ACHN (cell line): ENCODE measurements around the gene NOL9.
"Not testable (repeated sequence)": the region's sequence is repeated elsewhere in the genome, so short reads cannot be mapped to it uniquely, and the experiment has no call there.

Source experiments
- DNase-seq: peaks from one replicate; pipeline ENCODE4 v3.0.0-alpha.2; 2015
- in situ Hi-C: cut with HindIII; loops from 2 replicates; pipeline ENCODE4 v1.10.0; 2017; ENCODE audit warnings: low sequenced_read_pairs, low pct_ligation_motif_present, low pct_unique_long_range_greater_than_20kb

Gene NOL9

DNA sequence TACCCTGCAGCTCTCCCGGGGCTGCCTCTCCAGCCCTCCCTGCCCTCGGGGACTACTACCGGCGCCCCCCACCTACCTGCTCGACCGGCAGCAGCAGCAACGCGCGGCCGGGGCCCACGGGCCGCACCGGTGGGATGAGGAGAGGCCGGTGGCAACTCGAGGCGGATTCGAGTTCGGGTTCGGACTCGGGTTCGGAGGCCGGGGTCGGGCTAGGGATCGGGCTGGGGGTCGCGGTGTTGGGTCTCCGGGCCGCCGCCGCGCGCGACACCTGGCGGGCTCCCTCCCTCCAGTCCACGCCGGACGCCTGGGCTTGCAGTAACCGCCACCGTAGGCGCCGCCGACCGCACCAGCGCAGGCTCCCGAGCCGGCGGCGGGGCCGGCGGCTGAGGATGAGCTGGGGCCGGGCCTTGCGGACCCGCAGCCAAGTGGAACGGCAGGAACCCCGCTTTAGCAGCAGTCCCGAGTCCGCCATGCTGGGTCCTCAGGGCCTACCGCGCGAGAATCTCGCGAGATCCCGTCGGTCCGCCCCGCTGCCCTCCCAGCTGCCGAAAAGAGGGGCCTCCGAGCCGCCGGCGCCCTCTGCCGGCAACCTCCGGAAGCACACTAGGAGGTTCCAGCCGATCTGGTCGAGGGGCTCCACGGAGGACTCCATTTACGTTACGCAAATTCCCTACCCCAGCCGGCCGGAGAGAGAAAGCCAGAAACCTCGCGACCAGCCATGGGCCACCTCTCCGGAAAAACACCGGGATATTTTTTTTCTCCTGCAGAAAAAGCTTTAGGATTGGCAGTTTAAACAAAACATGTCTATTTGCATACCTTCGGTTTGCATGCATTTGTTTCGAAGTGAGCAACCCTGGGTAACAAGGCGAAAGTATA is at the start of gene NOL9:
Gene NOL9 (minus strand): TSS at position 483 of the 876 bp plus-strand sequence. CDS start 11 bp downstream, at position 472.
- in situ Hi-C loops, result no loop called here
- DNase-seq, result peak; percentile 89

DNA sequence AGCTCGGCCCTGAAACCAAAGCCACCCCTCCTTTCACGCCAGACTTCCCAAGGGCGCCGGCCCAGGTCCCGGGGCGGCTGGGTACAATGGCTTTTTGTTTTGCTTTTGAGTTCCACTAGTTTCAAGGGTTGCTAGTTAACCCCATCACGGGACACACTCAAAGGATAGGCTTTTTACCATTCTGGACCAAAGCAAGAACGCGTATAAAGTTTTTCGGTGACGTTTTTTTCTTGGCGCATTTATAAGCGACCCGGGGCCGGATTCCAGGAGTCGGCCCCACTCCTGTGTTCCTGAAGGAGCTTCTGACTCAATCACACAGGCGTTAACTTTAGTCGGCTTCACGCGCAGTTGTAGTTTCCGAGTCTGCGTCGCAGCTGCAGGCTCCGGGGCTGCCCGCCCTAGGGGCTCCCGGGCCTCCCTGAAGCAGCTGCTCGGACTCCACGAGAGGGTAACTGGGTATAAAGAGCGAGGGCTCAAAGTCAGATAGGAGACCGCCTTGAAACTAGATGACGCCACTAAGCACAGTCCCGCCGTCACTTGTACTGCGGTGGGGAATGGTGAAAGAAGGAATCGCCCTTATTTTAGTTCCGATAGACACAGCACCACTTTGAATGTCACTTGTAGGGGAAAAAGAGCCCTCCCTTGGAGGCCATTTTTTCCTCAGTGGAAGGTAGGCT is 49.1 kb upstream of the NOL9 start:
- peak; percentile 64 for DNase-seq
- in situ Hi-C loops, result no loop called here

GRCh38 chr1:6602669-6603237 is 48.4 kb upstream of the NOL9 start, which contains the start of gene KLHL21:
Gene KLHL21, minus strand, starts transcription at chr1:6602869. Its CDS starts 52 bp downstream, at chr1:6602817.
- in situ Hi-C loops, result no loop called here
- DNase-seq, result peak; percentile 85

- in situ Hi-C loops, result no loop called here
- DNase-seq, result peak; percentile 20
These were observed 47.8 kb upstream of the NOL9 start for GRCh38 chr1:6601923-6602668.

- peak; percentile 86 for DNase-seq
- in situ Hi-C loops, result no loop called here
These were observed 47.0 kb upstream of the NOL9 start for GRCh38 chr1:6601049-6601922.

GRCh38 chr1:6600410-6601048 is 46.2 kb upstream of the NOL9 start:
- in situ Hi-C loops, result no loop called here
- DNase-seq, result no peak

GRCh38 chr1:6599991-6600390 is 45.7 kb upstream of the NOL9 start:
- in situ Hi-C loops, DNase-seq: not testable (repeated sequence)

DNA sequence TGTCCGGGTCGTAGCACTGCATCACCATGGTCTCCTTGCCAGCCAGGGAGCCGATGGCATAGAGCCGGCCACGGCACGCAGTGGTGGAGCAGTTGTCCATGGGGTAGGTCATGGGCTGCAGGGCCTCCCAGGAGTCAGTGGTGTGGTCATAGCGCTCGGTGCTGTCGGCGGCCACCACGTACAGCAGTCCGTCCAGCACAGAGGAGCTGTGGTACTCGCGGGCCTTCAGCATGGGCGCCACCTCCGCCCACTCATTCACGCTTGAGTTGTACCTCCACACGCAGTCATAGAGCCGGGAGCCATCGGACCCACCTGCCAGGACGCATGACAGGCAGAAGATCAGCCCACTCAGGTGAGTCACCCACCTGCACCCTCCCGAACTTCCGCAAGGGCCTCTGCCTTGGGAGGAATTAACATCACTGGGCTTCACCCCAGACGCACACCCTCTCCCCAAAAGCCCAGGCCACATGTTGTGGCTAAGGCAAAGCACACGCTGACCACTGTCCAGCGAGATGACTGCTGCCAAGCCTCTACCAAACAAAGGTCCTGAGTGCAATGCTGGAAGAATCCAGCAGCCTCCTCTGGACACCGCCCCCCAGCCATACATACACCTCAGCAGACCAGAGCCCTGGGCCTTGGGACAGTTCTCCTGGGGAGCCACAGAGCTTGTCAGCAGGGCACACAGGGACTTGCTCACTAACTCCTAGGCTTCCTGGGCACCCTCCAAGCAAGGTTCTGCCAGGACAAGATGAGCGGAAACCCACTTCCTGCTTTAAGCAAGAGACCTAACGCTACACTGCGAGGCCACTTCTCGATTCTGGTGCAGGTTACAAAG is 45.0 kb upstream of the NOL9 start:
- in situ Hi-C loops, result no loop called here
- no peak for DNase-seq

DNA sequence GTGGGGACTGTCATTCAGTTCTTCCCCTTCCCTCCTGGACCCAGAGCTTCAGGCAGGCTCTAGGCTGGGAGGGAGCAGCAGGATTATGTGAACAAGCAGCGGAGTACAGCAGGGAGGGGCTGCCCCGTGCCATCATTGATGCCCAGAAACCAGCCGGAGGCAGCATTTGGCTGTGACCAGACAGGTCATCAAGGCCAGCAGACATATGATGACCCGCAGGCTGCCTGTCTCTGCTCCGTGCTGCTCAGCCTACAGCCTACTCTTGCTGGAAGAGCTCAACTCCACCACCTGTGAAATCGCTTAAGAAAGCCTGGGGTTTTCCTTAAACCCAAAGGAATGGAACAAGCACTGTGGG is 43.4 kb upstream of the NOL9 start:
- in situ Hi-C loops, result no loop called here
- no peak for DNase-seq

- in situ Hi-C loops, result no loop called here
- no peak for DNase-seq
These were observed 42.8 kb upstream of the NOL9 start for GRCh38 chr1:6596886-6597776.

DNA sequence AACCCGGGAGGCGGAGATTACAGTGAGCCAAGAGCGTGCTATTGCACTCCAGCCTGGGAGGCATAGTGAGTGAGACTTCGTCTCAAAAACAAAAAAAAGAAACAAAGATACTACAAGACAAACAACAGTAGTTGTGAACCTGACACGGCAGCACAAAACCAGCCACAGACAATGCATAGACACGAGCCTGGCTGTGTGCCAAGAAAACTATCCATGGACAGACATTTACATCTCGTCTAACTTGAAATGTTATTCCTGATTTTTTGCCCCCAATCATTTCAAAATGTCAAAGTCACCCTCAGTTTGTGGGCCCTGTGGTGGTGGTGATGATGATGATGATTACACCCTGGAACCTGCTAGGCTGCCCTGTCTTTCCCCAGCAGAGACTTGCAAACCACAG is 42.0 kb upstream of the NOL9 start:
- no peak for DNase-seq
- in situ Hi-C loops, result no loop called here

DNA sequence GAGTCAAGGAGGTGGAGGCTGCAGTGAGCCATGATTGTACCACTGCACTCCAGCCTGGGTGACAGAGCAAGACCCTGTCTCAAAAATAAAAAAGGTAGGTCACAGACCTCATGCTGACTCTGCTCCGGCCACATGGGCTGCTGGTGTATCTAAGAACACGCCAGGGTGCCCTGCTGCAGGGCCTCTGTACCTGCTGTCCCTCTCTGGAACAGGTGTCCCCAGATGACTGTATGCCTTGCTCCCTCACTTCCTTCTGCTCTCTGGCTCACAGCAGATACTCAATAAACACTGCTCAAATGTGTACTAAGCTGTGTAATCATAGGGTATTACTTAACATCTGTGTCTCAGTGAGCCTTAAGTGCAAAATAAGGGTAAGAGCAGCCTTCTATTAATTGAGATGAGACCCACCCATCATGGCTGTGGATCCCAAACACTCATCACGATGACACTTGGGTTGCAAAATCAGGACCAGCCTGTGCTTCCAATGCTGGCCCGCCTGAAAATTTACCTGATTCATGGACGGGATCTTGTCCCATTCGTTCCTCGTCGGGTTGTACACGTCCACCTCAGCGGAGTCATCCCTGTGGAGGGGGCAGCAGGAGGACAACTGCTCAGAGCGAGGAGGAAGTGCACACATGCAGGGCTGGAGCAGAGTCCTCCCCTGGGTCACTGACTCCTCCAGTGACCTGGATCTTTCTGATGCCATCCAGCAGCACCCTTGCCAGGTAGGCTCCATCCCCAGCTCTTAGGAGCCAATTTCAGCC is 40.8 kb upstream of the NOL9 start:
- DNase-seq, result no peak
- in situ Hi-C loops, result no loop called here

DNA sequence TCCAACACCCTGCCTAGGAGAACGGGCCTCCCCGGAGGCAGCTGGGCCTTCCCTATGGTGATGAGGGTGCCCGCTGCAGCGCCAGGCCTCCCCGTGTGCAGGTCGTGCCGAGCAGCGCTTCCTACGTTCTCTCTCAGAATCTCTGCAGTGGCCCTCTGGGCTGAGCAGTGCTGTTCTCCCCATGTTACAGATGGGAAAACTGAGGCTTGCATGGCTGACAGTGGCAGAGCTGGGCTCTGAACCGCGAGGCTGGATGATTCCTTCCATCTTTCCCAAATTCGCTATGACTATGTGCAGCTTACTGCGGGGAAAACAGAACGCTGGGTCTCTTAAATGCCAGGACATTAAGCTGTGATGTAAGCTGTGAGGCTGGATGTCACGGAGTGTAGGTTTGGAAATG is 39.5 kb upstream of the NOL9 start:
- DNase-seq, result no peak
- in situ Hi-C loops, result no loop called here

GRCh38 chr1:6592865-6593593 is 38.7 kb upstream of the NOL9 start:
- no peak for DNase-seq
- in situ Hi-C loops, result no loop called here

DNA sequence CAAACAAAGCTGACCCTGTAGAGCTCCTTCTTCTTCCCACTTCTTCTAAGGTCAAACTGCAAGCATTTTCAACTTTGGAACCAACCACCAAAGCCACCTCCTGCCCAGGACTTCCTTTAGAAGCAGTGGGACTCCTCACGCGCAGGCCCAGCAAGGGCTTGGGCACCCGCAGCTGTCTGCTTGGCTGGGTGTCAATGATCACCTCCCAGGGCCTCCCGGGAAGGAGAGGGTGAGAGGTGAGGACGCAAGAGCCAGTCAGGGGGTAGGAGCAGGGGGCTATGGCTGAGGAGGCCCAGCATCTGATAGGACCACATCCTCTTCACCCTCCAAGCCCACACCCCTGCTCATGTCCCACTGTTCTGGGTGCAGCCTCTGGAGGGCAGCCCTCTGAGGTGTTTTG is 38.1 kb upstream of the NOL9 start:
- DNase-seq, result no peak
- in situ Hi-C loops, result no loop called here
